HG02798 (cell line): Measurements from ENCODE around the gene LITAFD.

ENCODE experiments used
- ATAC-seq: cut with Tn5 transposase; IDR thresholded peaks from one replicate; pipeline ENCODE4 v1.9.1; 2021; ENCODE audit warnings: mild to moderate bottlenecking; ENCODE audit not compliant: unreplicated experiment, poor library complexity

Gene LITAFD

GRCh38 chr16:8890549-8890921 is 8.4 kb downstream of the LITAFD start:
- no peak for ATAC-seq

GRCh38 chr16:8892101-8892575 is 10.0 kb downstream of the LITAFD start:
- ATAC-seq, result peak; percentile 19

- ATAC-seq, result no peak
Measured at GRCh38 chr16:8893426-8893825, 11.3 kb downstream of the LITAFD start.

- ATAC-seq, result no peak
Measured at GRCh38 chr16:8893976-8894690, 12.0 kb downstream of the LITAFD start.

- no peak for ATAC-seq
Measured at GRCh38 chr16:8894736-8895334, 12.7 kb downstream of the LITAFD start.

- no peak for ATAC-seq
Measured at GRCh38 chr16:8898660-8899318, 16.6 kb downstream of the LITAFD start.

GRCh38 chr16:8899709-8900317 is 17.7 kb downstream of the LITAFD start:
- peak; percentile 60 for ATAC-seq

GRCh38 chr16:8900343-8900742 is 18.2 kb downstream of the LITAFD start:
- ATAC-seq, result no peak

- ATAC-seq, result no peak
Measured at GRCh38 chr16:8901320-8901861, 19.2 kb downstream of the LITAFD start.

- ATAC-seq, result no peak
Measured at GRCh38 chr16:8903004-8903403, 20.9 kb downstream of the LITAFD start.

- no peak for ATAC-seq
Measured at GRCh38 chr16:8904018-8904430, 21.9 kb downstream of the LITAFD start.

- no peak for ATAC-seq
Measured at GRCh38 chr16:8905168-8905762, 23.1 kb downstream of the LITAFD start.

- no peak for ATAC-seq
Measured at GRCh38 chr16:8905795-8906591, 23.8 kb downstream of the LITAFD start.

GRCh38 chr16:8907096-8907495 is 24.9 kb downstream of the LITAFD start:
- no peak for ATAC-seq

GRCh38 chr16:8908810-8909468 is 26.8 kb downstream of the LITAFD start:
- no peak for ATAC-seq

- ATAC-seq, result no peak
Measured at GRCh38 chr16:8910811-8911210, 28.7 kb downstream of the LITAFD start.

GRCh38 chr16:8912793-8913192 is 30.6 kb downstream of the LITAFD start:
- no peak for ATAC-seq

- no peak for ATAC-seq
Measured at GRCh38 chr16:8914098-8914497, 31.9 kb downstream of the LITAFD start.

GRCh38 chr16:8915722-8916301 is 33.7 kb downstream of the LITAFD start:
- ATAC-seq, result no peak
